GM23248 (cell line): ENCODE data around the gene KATNA1. TPM values are rescaled to one million over a fixed set of nuclear protein-coding genes. Genes with fewer than 3 reads are reported as not detected.
A peak's percentile ranks its signal among the peaks of the same experiment; 100 is the strongest.

Source experiments
- DNase-seq: peaks from one replicate; pipeline ENCODE4 v3.0.0-alpha.2; 2015
- H2AFZ ChIP-seq: fragments of 200-600 bp; sonication (generic); 2 replicates; pipeline ENCODE4 v1.6.1; 2016; ENCODE audit warnings: antibody characterized with exemption
- H3F3A ChIP-seq: fragments of 200-600 bp; sonication (generic); 2 replicates; pipeline ENCODE4 v1.6.1; 2016; ENCODE audit warnings: mild to moderate bottlenecking, antibody characterized with exemption, mixed run types; ENCODE audit not compliant: insufficient read depth
- H3K27ac ChIP-seq: fragments of 200-600 bp; sonication (generic); 2 replicates; pipeline ENCODE4 v1.5.1; 2016; ENCODE audit warnings: mild to moderate bottlenecking
- H3K27me3 ChIP-seq: fragments of 200-600 bp; sonication (generic); replicated peaks from 2 replicates; pipeline ENCODE4 v1.6.1; 2016; ENCODE audit warnings: mild to moderate bottlenecking; ENCODE audit not compliant: insufficient read depth
- H3K36me3 ChIP-seq: fragments of 200-600 bp; sonication (generic); 2 replicates; pipeline ENCODE4 v1.6.1; 2016; ENCODE audit warnings: low read depth, mild to moderate bottlenecking
- H3K4me1 ChIP-seq: fragments of 200-600 bp; sonication (generic); 2 replicates; pipeline ENCODE4 v1.6.1; 2016; ENCODE audit warnings: mild to moderate bottlenecking; ENCODE audit not compliant: insufficient read depth
- H3K4me2 ChIP-seq: fragments of 200-600 bp; sonication (generic); one replicate; pipeline ENCODE4 v1.6.1; 2016; ENCODE audit warnings: mild to moderate bottlenecking; ENCODE audit not compliant: unreplicated experiment
- H3K4me3 ChIP-seq: fragments of 200-600 bp; sonication (generic); 2 replicates; pipeline ENCODE4 v1.5.1; 2016; ENCODE audit warnings: mild to moderate bottlenecking
- H3K79me2 ChIP-seq: fragments of 200-600 bp; sonication (generic); 2 replicates; pipeline ENCODE4 v1.6.1; 2016; ENCODE audit warnings: mild to moderate bottlenecking; ENCODE audit not compliant: insufficient read depth
- H3K9ac ChIP-seq: fragments of 200-600 bp; sonication (generic); 2 replicates; pipeline ENCODE4 v1.6.1; 2016; ENCODE audit warnings: mild to moderate bottlenecking
- H3K9me2 ChIP-seq: fragments of 200-600 bp; sonication (generic); 2 replicates; pipeline ENCODE4 v1.6.1; 2016; ENCODE audit warnings: mixed run types, mild to moderate bottlenecking, moderate library complexity; ENCODE audit not compliant: insufficient read depth
- H3K9me3 ChIP-seq: fragments of 200-600 bp; sonication (generic); one replicate; pipeline ENCODE4 v1.6.1; 2017; ENCODE audit warnings: low read depth
- H4K20me1 ChIP-seq: fragments of 200-600 bp; sonication (generic); 2 replicates; pipeline ENCODE4 v1.6.0; 2016; ENCODE audit not compliant: insufficient read depth
- EZH2 ChIP-seq: fragments of 200-600 bp; sonication (generic); IDR thresholded peaks from 2 replicates; pipeline ENCODE4 v1.6.1; 2018; ENCODE audit warnings: antibody characterized with exemption, mild to moderate bottlenecking; ENCODE audit not compliant: insufficient read depth, poor library complexity, severe bottlenecking
- EZH2phosphoT487 ChIP-seq: fragments of 200-600 bp; sonication (generic); IDR thresholded peaks from 2 replicates; pipeline ENCODE4 v1.6.1; 2018; ENCODE audit warnings: antibody characterized with exemption, moderate library complexity, mild to moderate bottlenecking, low read depth; ENCODE audit not compliant: insufficient read depth
- WGBS, 2 experiments: methylation state at CpG; one replicate each; pipeline ENCODE4 v1.1.6; 2015 to 2017; ENCODE audit warnings: low lambda C conversion rate in 2 of 2, low coverage in 1 of 2; ENCODE audit errors: missing lambda C conversion rate in 2 of 2; 5-methylcytosine and 5-hydroxymethylcytosine counted together
- in situ Hi-C: fragments of 300-500 bp; cut with MboI; formaldehyde crosslinking; loops from 2 replicates; pipeline ENCODE4 v1.15.0; 2020
- polyA plus RNA-seq: library from polyadenylated mRNA; unstranded; fragments of >200 nt; fragmentation: Nextera tagmentation; extraction: Ambion mirVana; gene quantifications from 2 replicates; pipeline ENCODE4 v1.2.1, GENCODE V29; 2016
- total RNA-seq: library from RNA; depleted of rRNA; stranded (reverse); fragments of >200 nt; shearing (Covaris generic); gene quantifications from 2 replicates; pipeline ENCODE4 v1.2.3, GENCODE V29; 2014

Gene KATNA1
- total and polyA plus RNA-seq, 2 experiments from 2014 or later, result 27.1 to 30.9 TPM

DNA sequence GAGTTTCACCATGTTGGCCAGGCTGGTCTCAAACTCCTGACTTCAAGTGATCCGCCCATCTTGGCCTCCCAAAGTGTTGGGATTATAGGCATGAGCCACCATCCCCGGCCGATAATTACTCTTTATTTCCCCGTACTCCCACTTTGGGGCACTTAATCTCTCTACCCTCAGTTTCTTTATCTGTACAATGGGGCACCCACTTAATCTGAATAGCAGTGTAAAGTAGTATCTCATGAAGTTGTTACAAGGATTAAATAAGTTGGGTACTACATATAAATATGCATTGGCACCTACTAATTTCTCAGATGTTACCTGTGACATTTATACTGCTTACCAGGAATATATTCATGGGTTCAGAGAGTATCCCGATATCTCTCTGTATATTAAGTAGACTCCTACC, 67.2 kb downstream of the KATNA1 start:
- no peaks in the 10 kb centered on the region for H3K27me3 ChIP-seq
- WGBS, 2 experiments, result 97 to 99% methylated on average over 5 of the region's 5 CpGs
- H3K4me3 ChIP-seq, result no peak overlapping the region
- H3K4me2 ChIP-seq, result no peak overlapping the region
- H3F3A ChIP-seq, result no peaks in the 10 kb centered on the region
- no peak overlapping the region for H3K9ac ChIP-seq
- in situ Hi-C loops, result no loop called here
- TF ChIP-seq EZH2, result no peak
- no peak for TF ChIP-seq EZH2phosphoT487
- no peaks in the 10 kb centered on the region for H3K9me3 ChIP-seq
- no peaks in the 10 kb centered on the region for H3K9me2 ChIP-seq
- no peaks in the 10 kb centered on the region for H4K20me1 ChIP-seq
- H3K79me2 ChIP-seq, result peaks cover 4% of the 10 kb centered on the region
- H3K27ac ChIP-seq, result no peak overlapping the region
- no peak for DNase-seq
- peaks cover 14% of the 10 kb centered on the region; the same call in 1 of the 2 replicates for H3K36me3 ChIP-seq
- H2AFZ ChIP-seq, result no peak overlapping the region
- H3K4me1 ChIP-seq, result no peaks in the 10 kb centered on the region

DNA sequence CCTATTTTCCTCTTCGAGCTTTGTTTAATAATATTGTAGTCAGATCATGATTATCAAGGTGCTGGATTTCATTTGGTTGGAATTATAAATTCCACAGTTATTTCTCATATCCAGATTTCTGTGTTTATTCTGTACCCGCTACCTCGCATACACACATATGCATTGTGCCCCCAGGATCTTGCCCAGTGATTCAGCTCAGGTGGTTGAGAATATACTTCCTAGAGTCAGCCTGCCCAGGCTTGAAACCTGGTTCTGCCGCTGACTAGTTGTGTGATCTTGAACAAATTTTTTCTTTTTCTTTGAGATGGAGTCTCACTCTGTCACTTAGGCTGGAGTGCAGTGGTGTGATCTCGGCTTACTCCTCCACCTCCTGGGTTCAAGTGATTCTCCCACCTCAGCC, 67.6 kb downstream of the KATNA1 start:
- TF ChIP-seq EZH2, result no peak
- no peak for TF ChIP-seq EZH2phosphoT487
- WGBS, 2 experiments, result 98 to 99% methylated on average over 5 of the region's 5 CpGs

DNA sequence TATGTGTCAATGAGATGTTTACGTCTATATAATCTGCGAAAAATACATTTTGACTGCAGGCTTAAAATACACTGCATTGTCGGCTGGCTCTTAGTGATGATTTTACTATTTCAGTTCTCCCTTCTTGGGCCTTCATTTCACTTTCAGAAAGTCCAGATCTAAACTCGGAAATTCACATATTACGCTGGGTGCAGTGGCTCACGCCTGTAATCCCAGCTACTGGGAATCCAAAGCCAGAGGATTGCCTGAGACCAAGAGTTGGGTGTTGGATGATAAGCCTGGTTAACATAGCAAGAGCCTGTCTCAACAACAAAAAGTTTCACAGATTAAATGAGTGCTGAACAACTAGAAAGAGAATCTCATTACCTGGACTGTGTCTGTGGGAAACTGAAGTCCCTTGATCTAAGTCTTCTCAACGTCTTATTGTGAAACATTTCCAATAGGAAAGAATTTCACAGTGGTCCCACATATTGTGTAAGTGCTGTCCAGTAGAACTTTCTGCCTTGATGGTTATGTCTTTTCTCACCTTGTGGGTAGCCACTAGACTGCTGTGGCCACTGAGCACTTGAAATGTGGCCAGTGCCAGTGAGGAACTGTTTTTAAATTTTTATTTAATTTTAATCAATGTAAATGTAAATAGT, 80.4 kb downstream of the KATNA1 start:
- Histone ChIP-seq H3K79me2 (peaks cover 60% of the 10 kb centered on the region), H2AFZ (no peak overlapping the region), H3K4me2 (no peak overlapping the region), H3K27me3 (no peaks in the 10 kb centered on the region), H3K27ac (no peak overlapping the region), H3K9me3 (no peaks in the 10 kb centered on the region), H3K4me3 (no peak overlapping the region), H3K4me1 (peaks cover 8% of the 10 kb centered on the region), H4K20me1 (no peaks in the 10 kb centered on the region), H3F3A (0 out of 2 replicates have a peak, but pooled peaks cover 10% of the 10 kb centered on the region), H3K9me2 (no peaks in the 10 kb centered on the region), H3K9ac (no peak overlapping the region), H3K36me3 (no peaks in the 10 kb centered on the region)
- 82 to 88% methylated on average over 7 of the region's 7 CpGs for WGBS, 2 experiments
- TF ChIP-seq EZH2phosphoT487 (no peak), EZH2 (no peak)
- in situ Hi-C loops, result no loop called here
- DNase-seq, result no peak

More for the DNA sequence above, 67.6 kb downstream of the KATNA1 start:
- no peak overlapping the region for H3K27ac ChIP-seq
- no peaks in the 10 kb centered on the region for H3K27me3 ChIP-seq
- DNase-seq, result no peak
- in situ Hi-C loops, result no loop called here
- H3K9me3 ChIP-seq, result no peaks in the 10 kb centered on the region
- peaks cover 14% of the 10 kb centered on the region; the same call in 1 of the 2 replicates for H3K36me3 ChIP-seq
- no peak overlapping the region for H3K9ac ChIP-seq
- no peaks in the 10 kb centered on the region for H3F3A ChIP-seq
- H3K4me1 ChIP-seq, result no peaks in the 10 kb centered on the region
- H3K9me2 ChIP-seq, result no peaks in the 10 kb centered on the region
- H3K79me2 ChIP-seq, result peaks cover 4% of the 10 kb centered on the region
- H3K4me2 ChIP-seq, result no peak overlapping the region
- H2AFZ ChIP-seq, result no peak overlapping the region
- no peak overlapping the region for H3K4me3 ChIP-seq
- H4K20me1 ChIP-seq, result no peaks in the 10 kb centered on the region

DNA sequence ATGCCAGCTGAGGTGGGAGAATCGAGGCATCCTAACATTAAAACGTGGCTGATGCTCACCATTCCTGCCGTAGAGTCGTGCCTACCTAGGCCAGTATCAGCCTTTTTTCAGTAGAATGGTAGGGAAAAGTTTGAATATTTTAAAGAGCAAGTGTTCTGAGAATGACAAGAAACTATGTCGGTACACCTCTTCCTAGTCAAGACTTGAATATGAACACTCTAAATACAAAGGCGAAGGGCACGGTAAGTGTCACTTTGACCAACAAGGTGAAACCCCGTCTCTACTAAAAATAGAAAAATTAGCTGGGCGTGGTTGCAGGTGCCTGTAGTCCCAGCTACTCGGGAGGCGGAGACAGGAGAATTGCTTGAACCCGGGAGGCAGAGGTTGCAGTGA, 81.3 kb downstream of the KATNA1 start:
- no peak for DNase-seq
- in situ Hi-C loops, result no loop called here
- Histone ChIP-seq H3K9me2 (no peaks in the 10 kb centered on the region), H4K20me1 (no peaks in the 10 kb centered on the region), H3K9ac (peak overlapping the region; percentile 92), H3K36me3 (no peaks in the 10 kb centered on the region), H3K4me2 (peak overlapping the region; percentile 83), H2AFZ (peak overlapping the region; percentile 98), H3K27ac (peak overlapping the region; percentile 80; the same call in 1 of the 2 replicates), H3K4me3 (peak overlapping the region; percentile 94), H3F3A (0 out of 2 replicates have a peak, but pooled peaks cover 10% of the 10 kb centered on the region), H3K27me3 (no peaks in the 10 kb centered on the region), H3K79me2 (peaks cover 51% of the 10 kb centered on the region), H3K9me3 (no peaks in the 10 kb centered on the region), H3K4me1 (peaks cover 9% of the 10 kb centered on the region)
- 45 to 48% methylated on average over 12 of the region's 12 CpGs for WGBS, 2 experiments
- TF ChIP-seq EZH2, result no peak
- no peak for TF ChIP-seq EZH2phosphoT487
